ENCODE measurements around the gene HLA-A.
"Not testable (repeated sequence)": the region's sequence is repeated elsewhere in the genome, so short reads cannot be mapped to it uniquely, and the experiment has no call there.

The HLA-A gene

DNA sequence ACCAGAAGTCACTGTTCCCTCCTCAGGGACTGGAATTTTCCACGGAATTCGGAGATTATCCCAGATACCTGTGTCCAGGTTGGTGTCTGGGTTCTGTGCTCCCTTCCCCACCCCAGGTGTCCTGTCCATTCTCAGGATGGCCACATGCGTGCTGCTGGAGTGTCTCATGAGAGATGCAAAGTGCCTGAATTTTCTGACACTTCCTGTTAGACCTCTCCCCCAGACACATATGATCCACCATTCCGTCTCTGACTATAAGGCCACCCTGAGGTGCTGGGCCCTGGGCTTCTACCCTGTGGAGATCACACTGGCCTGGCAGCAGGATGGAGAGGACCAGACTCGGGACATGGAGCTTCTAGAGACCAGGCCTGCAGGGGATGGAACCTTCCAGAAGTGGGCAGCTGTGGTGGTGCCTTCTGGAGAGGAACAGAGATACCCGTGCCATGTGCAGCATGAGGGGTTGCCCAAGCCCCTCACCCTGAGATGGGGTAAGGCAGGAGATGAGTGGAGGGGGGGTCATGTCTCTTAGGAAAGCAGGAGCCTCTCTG is 14.4 kb upstream of the HLA-A start:
- TF ChIP-seq, protein P1, sequence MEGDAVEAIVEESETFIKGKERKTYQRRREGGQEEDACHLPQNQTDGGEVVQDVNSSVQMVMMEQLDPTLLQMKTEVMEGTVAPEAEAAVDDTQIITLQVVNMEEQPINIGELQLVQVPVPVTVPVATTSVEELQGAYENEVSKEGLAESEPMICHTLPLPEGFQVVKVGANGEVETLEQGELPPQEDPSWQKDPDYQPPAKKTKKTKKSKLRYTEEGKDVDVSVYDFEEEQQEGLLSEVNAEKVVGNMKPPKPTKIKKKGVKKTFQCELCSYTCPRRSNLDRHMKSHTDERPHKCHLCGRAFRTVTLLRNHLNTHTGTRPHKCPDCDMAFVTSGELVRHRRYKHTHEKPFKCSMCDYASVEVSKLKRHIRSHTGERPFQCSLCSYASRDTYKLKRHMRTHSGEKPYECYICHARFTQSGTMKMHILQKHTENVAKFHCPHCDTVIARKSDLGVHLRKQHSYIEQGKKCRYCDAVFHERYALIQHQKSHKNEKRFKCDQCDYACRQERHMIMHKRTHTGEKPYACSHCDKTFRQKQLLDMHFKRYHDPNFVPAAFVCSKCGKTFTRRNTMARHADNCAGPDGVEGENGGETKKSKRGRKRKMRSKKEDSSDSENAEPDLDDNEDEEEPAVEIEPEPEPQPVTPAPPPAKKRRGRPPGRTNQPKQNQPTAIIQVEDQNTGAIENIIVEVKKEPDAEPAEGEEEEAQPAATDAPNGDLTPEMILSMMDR (IDR thresholded peaks at IDR 0.05; ENCODE audit: low read depth, low read length), result no peak
- no peak overlapping the region for H3K4me3 ChIP-seq (replicated peaks in 1 of 2; ENCODE audit: low read depth in 2 of 2, low read length in 2 of 2)

DNA sequence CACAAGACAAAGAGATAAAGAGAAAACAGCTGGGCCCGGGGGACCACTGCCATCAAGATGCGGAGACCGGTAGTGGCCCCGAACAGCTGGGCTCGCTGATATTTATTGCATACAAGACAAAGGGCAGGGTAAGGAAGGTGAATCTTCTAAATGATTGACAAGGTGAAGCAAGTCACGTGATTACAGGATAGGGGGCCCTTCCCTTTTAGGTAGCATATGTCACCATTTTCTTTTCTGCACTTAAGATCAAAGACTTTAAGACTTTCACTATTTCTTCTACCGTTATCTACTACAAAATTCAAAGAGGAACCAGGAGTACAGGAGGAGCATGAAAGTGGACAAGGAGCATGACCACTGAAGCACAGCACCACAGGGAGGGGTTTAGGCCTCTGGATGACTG is 12.3 kb upstream of the HLA-A start:
- not testable (repeated sequence) for H3K4me3 ChIP-seq (replicated peaks in 1 of 2; ENCODE audit: low read depth in 2 of 2, low read length in 2 of 2); DNase-seq (ENCODE audit: low read depth in 2 of 2)

More for the DNA sequence above, 14.4 kb upstream of the HLA-A start:
- no peak for DNase-seq (ENCODE audit: low read depth in 2 of 2)

DNA sequence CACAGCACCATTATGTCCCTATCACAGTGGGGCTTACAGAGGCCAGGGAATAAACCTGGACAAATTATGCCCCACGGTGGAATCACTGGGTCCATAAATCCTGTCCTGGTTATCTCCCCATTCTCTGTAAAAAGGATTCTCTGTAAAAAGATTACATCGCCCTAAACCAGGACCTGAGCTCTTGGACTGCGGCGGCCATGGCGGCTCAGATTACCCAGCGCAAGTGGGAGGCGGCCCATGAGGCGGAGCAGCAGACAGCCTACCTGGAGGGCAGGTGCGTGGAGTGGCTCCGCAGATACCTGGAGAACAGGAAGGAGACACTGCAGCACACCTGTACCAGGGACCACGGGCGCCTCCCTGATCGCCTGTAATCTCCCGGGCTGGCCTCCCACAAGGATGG is 8.4 kb upstream of the HLA-A start:
- no peak overlapping the region for H3K4me3 ChIP-seq (replicated peaks in 1 of 2; ENCODE audit: low read depth in 2 of 2, low read length in 2 of 2)
- DNase-seq (ENCODE audit: low read depth in 2 of 2), result no peak
- TF ChIP-seq, protein P1 (IDR thresholded peaks at IDR 0.05; ENCODE audit: low read depth, low read length), result no peak

DNA sequence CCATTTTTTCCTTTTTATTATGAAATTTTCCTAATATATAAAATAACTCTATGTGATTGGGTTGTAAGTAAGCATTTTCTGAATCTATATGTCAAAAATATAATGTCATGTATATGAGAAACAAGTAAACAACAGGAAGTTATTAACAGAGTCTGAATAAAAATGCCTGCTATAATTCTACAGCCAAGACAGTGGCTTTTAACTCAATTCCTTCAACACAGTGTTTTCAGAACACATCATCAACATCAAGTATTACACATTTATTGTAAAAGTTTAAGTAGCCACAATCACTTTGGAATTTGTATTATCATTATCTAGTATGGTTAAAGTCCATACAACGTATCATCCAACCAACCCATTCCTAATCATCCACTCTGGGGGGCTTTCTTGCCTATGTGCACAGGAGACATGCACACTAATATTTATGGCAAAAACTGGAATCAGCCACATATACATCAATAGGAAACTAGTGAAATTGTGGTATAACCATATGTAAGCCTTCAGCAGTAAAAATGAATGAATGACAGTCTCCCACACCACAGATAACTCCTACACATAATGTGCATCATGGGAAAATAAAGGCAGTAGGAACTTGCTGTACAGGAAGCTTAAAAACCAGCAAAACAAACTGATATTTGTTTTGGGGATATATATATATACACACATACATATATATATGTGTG is 6.9 kb upstream of the HLA-A start:
- no peak for DNase-seq (ENCODE audit: low read depth in 2 of 2)
- TF ChIP-seq, protein P1 (IDR thresholded peaks at IDR 0.05; ENCODE audit: low read depth, low read length), result no peak
- no peak overlapping the region for H3K4me3 ChIP-seq (replicated peaks in 1 of 2; ENCODE audit: low read depth in 2 of 2, low read length in 2 of 2)

DNA sequence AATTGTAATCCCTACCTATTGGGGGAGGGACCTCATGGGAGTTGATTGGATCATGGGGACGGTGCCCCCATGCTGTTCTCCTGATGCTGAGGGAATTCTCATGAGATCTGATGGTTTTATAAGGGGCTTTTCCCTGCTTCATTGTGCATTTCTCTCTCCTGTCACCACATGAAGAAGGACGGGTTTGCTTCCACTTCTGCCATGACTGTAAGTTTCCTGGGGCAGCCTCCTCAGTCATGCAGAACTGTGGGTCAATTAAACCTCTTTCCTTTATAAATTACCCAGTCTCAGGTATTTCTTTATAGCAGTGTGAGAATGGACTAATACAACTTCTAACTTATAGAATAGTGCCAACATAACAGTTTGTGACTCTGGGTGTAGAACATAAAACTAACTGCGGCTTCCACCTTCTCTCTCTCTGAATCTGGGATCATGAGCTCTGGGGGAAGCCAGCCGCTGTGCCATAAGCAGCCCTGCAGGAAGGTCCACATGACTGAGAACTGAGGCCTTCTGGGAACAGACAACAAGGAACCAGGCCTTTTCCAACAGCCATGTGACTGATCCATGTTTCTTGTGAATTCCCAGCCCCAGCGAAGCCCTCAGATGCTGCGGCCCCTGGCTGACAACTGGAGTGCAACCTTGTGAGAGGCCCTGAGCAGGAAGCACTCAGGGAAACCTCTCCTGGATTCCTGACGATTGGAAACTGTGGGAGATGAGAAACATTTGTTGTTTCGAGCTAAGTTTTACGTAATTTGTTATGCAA is 3.4 kb upstream of the HLA-A start:
- TF ChIP-seq, protein P1 (IDR thresholded peaks at IDR 0.05; ENCODE audit: low read depth, low read length), result no peak
- no peak for DNase-seq (ENCODE audit: low read depth in 2 of 2)
- no peak overlapping the region for H3K4me3 ChIP-seq (replicated peaks in 1 of 2; ENCODE audit: low read depth in 2 of 2, low read length in 2 of 2)

DNA sequence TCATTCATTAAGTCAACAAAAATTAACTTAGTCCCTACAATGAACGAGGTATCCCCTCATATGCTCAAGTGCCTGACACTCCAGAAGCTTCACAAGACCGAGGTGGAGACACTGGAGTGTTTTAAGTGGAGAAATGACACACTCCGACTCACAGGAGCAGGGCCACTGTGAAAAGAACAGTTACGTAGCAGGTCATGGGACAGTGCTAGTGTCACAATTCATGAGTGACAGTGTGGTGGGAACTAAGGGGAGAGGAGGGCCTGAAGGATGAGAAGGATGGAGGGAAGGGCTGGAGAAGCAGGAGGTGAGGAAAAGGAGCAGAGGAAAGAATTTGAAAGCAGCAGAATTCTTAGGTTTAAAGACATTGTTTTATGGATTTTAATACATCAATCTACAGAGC is 1.3 kb upstream of the HLA-A start:
- DNase-seq (ENCODE audit: low read depth in 2 of 2), result peak in 1 of 2 donors; percentile 42
- TF ChIP-seq, protein P1 (IDR thresholded peaks at IDR 0.05; ENCODE audit: low read depth, low read length), result no peak
- H3K4me3 ChIP-seq (replicated peaks in 1 of 2; ENCODE audit: low read depth in 2 of 2, low read length in 2 of 2), result no peak overlapping the region

DNA sequence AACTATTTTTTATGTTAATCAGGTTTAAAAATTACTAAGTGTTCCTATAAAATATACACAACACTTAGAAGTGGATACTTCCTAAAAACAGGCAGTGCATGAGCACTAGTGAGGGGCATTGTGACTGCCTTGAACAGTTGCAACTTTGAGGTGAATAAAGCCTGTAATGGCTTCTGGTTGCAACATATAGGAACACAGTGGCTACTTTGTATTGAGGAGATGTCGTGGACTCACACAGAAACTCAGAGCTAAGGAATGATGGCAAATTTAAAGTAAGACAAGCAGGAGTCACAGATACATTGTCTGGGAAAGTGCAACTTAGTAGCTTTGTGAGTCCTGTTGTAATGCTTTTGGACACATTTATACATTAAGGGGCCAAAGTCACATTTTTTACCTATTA is 861 bp upstream of the HLA-A start:
- peak in 1 of 2 donors; percentile 53 for DNase-seq (ENCODE audit: low read depth in 2 of 2)
- no peak overlapping the region for H3K4me3 ChIP-seq (replicated peaks in 1 of 2; ENCODE audit: low read depth in 2 of 2, low read length in 2 of 2)
- TF ChIP-seq, protein P1 (IDR thresholded peaks at IDR 0.05; ENCODE audit: low read depth, low read length), result no peak
